ENCODE measurements around the gene OGFOD2.
"Not testable (repeated sequence)": the region's sequence is repeated elsewhere in the genome, so short reads cannot be mapped to it uniquely, and the experiment has no call there.

Gene OGFOD2

GRCh38 chr12:123005081-123005626, 30.1 kb downstream of the OGFOD2 start:
- DNase-seq (ENCODE audit: low read depth): no peak

DNA sequence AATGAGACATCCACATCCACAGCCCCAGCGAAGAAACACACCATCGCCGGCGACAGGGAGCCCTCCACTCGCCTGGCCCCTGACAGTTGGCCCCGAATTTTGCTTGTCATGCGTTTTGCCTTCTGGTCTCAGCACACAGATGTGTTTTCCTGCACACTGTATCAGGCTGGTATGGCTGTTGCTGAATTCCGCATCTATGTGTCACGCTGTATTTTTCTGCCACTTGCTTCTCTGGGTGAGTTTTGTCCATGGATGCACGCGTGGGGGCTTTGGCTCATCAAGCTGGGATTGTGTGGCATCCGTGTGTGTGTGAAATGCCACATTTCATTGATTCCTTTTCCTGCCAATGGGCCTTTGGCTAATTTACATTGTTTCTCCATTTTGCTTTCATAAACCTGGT, 31.9 kb downstream of the OGFOD2 start:
- DNase-seq (ENCODE audit: low read depth): no peak

- no peak for DNase-seq (ENCODE audit: low read depth)
These were observed 35.1 kb downstream of the OGFOD2 start for GRCh38 chr12:123010110-123010509.

DNA sequence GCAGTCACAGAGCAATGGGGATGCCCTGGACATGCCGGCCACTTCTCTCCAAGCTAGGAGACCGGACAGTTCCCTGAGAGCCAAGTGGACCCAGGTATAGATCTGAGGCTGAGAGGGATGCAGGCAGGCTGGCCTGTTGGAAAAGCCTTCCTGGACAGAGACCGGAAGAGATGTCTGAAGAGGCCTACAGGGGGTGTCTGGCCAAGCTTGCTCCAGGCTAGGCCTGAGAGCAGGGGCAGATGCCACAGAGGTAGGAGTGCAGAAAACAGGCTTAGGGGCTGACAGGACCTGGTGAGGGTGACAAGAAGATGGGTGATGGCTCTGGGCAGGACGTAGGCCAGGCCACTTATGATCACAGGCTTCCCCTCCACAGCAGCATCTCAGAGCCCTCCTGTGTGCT, 35.6 kb downstream of the OGFOD2 start:
- no peak for DNase-seq (ENCODE audit: low read depth)

- no peak for DNase-seq (ENCODE audit: low read depth)
These were observed 36.7 kb downstream of the OGFOD2 start for GRCh38 chr12:123011701-123012100.

GRCh38 chr12:123013185-123014095, 38.4 kb downstream of the OGFOD2 start:
- DNase-seq (ENCODE audit: low read depth): no peak

DNA sequence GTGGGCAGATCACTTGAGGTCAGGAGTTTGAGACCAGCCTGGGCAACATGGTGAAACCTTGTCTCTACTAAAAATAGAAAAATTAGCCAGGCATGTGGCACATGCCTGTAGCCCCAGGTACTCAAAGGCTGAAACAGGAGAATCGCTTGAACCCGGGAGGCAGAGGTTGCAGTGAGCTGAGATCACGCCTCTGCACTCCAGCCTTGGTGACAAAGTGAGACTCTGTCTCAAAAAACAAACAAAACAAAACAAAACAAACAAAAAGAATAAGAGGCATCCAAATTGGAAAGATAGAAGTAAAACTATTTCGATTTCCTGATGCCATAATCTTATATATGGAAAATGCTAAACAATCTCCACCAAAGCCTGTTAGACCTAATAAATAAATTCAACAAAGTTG, 39.4 kb downstream of the OGFOD2 start:
- DNase-seq (ENCODE audit: low read depth): not testable (repeated sequence)

DNA sequence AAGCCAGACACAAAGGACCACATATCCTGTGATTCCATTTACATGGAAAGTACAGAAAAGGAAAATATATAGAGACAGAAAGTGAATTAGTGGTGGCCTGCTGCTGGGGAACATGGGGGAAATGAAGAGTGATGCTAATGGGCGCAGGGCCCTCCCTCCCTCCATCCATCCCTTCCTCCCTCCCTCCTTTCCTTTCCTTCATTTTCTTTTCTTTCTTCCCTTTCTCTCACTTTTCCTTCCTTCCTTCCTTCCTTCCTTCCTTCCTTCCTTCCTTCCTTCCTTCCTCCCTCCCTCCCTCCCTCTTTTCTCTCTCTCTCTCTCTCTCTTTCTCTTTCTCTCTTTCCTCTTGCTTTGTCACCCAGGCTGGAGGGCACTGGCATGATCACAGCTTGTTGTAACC, 42.7 kb downstream of the OGFOD2 start:
- no peak for DNase-seq (ENCODE audit: low read depth)

GRCh38 chr12:123019841-123020138, 44.7 kb downstream of the OGFOD2 start:
- no peak for DNase-seq (ENCODE audit: low read depth)

DNA sequence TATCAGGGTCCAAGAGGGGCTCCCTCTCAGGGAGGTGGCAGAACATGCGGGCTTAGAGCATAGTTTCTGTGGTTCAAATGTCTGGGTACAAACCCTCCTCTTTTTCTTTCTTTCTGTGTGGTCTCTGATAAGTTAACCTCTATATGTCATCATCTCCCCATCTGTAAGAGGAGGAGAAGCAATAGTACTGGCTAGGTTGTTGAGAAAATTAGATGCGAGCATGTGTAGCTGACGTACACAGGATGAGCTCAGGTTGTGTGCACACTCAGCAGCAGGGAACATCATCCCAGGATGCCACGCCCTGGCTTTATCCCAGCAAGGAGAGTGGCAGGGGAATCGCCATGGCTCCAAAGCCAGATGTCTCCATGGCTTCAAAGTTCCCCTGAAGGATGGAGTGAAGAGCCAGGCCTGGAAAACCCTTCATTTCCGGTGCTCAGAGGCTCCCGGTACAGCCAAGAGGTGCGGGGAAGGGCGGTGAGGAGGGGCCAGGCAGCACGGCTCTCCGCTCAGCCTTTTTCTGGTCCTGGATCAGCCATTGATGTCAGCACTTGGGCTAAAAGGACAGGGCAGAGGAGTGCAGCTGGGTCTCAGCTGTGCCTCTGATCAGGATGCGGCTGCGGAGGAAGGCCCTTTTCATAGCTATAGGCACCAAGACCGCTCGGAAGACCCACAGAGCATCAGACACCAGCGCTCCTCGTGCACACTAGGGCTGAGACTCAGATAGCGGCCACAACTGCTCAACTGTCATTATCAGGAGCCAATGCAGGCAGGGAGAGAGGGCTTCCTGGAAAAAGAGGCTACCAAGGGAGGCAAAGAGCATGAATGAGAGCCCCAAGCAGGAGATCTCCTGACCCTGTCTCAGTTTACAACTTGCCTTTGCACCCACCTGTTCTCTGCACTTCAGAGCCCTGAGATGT, 46.9 kb downstream of the OGFOD2 start:
- DNase-seq (ENCODE audit: low read depth): no peak

DNA sequence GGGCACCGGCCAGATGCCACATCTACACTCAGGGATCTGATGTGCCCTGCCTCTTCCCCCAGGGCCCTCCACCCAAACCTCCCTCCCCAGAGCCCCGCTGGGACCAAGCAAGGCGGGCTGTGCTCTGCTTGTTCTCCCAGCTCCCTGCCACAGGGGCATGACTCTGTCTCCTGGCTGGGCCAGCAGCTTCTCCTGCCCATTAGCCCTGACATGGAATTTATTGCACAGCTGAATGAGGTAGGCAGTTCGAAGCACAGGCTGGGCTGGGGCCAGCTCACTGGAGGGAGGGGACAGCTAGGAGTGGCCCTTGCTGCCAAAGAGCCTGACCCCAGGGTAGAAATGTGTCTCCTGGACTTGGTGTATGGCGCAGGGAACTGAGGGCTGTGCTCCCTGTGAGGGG, 47.8 kb downstream of the OGFOD2 start:
- no peak for DNase-seq (ENCODE audit: low read depth)

DNA sequence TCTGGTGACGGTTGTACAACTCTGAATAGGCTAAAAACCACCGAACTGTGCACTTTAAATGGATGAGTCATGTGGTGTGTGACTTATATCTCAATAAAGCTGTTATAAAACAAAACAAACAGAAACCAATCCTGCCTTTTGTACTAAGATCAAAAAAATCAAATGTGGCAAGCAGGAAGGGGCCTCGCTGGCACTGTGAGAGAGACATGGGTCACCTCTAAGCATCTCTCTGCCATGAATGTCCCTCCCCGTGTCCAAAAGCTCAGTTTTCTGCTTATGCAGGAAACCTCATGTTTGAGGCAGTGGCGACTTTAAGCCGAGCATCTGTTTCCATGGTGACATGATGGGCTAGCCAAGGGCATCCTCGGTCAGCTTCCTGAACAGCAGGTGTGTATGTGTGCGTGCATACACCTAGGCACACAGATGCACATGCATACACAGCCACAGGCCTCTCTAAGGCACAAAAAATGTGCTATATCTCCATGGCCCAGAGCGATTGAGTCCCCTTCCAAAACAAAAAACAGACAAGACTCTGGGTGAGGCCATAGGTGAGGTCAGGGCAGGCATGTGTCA, 49.9 kb downstream of the OGFOD2 start:
- DNase-seq (ENCODE audit: low read depth): peak; percentile 25

- DNase-seq (ENCODE audit: low read depth): no peak
These were observed 51.2 kb downstream of the OGFOD2 start for GRCh38 chr12:123026094-123026853.

- DNase-seq (ENCODE audit: low read depth): no peak
These were observed 52.8 kb downstream of the OGFOD2 start for GRCh38 chr12:123027726-123028445.

DNA sequence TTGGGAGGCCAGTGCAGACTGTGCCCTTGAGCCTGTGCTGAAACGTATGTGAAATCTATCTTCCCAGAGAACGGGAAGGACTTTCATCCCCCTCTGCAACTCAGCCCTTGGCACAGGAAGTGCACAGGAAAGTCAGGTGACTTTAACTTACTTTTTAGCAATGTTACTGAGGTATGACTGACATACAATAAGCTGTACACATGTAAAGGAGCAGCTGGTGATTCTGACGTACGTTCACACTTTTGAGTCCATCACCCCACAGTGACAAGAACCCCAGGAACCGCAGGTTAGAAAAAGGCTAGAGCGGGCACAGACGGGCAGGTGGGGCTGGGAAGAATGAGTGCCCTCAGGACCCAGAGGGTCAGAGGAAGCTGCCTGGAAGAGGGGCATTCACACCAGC, 53.4 kb downstream of the OGFOD2 start:
- DNase-seq (ENCODE audit: low read depth): no peak

GRCh38 chr12:123029550-123029949, 54.5 kb downstream of the OGFOD2 start:
- no peak for DNase-seq (ENCODE audit: low read depth)
